Measurements from ENCODE around the gene IL1F10.

Gene IL1F10

DNA sequence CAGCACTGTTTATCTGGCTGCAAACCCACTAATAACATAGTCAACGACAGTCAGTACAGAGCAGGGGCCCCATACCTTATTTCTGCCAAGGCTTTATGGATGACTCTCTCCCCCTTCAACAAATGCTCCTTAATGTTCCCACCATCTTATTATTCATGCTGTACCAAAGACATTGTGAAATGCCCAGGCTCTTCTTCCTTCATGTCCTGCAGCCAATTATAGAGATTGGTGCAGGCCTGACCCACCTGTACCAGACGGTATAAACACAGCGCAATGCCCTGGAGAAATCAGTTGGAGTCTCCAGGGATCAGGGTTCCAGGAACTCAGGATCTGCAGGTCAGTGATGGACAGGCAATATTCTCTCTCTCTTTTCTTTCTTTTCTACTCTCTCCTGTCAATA is at the start of gene IL1F10:
Gene IL1F10 (plus strand): TSS at position 290 of the 400 bp plus-strand sequence. CDS start 4,769 bp downstream, outside the sequence.
- no peak for DNase-seq (ENCODE audit: low read depth in 3 of 3, low spot score in 1 of 3)

- DNase-seq (ENCODE audit: low read depth in 3 of 3, low spot score in 1 of 3) = no peak
Measured at GRCh38 chr2:113018509-113018908, 49.3 kb upstream of the IL1F10 start.

DNA sequence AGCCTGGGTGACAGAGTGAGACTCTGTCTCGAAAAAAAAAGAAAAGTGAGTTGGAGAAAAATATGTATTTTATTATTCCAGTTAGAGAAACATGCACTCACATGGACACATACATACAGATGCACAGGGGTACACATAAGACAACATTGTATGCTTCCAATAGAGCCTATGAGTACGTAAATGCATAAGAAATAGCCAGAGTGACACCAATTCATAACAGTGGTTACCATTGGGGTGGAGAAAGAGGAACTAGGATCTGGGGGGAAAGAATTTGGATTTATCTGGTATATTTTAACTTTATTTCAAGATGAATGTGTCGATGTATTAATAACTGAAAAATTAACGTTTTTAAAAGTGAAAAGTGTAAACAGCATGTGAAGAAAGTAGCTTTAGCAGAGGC is 46.5 kb upstream of the IL1F10 start:
- no peak for DNase-seq (ENCODE audit: low read depth in 3 of 3, low spot score in 1 of 3)

GRCh38 chr2:113024764-113025163 is 43.0 kb upstream of the IL1F10 start:
- no peak for DNase-seq (ENCODE audit: low read depth in 3 of 3, low spot score in 1 of 3)

DNA sequence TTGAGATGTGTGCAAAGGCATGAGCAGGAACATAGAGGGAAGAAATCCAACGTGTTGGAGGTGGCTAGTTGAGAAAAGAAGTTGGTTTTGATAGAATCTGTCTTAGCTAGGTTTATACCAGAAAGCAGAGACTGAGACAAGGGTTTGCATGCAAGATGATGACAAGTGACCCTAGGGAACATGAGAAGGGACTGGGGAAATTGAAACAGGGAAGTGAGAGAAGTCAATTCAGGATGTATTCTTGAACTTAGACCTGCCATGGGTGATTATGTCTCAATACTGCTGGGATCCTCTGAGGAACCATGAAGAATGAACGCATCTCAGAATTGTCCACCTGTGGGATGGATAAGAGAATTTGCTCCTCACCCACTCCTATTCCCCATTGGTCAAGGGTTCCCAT is 42.0 kb upstream of the IL1F10 start:
- no peak for DNase-seq (ENCODE audit: low read depth in 3 of 3, low spot score in 1 of 3)

- no peak for DNase-seq (ENCODE audit: low read depth in 3 of 3, low spot score in 1 of 3)
Measured at GRCh38 chr2:113027691-113028090, 40.1 kb upstream of the IL1F10 start.

GRCh38 chr2:113028112-113028511 is 39.7 kb upstream of the IL1F10 start:
- DNase-seq (ENCODE audit: low read depth in 3 of 3, low spot score in 1 of 3) = no peak

GRCh38 chr2:113032737-113033136 is 35.0 kb upstream of the IL1F10 start:
- DNase-seq (ENCODE audit: low read depth in 3 of 3, low spot score in 1 of 3) = no peak

DNA sequence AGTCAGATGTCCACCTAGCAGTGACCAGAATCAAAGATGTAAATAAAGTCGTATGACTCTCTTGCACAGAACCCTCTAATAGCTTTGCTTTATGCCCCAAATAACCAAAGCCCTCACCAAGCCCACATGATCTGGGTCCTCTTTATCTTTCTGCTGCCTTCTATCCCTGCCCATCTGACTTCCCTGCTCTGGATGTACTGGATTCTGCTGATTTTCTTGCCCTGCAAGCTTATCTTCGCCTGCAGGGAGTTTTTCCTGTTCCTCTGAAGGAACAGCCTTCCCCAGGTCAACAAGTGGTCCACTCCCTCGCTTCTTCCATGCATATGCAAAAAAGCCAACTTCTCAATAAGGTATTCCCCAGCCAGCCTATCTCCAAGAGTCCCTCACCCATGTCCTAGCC is 33.8 kb upstream of the IL1F10 start:
- no peak for DNase-seq (ENCODE audit: low read depth in 3 of 3, low spot score in 1 of 3)

- DNase-seq (ENCODE audit: low read depth in 3 of 3, low spot score in 1 of 3) = no peak
Measured at GRCh38 chr2:113036763-113037162, 31.0 kb upstream of the IL1F10 start.

GRCh38 chr2:113038291-113038690 is 29.5 kb upstream of the IL1F10 start:
- no peak for DNase-seq (ENCODE audit: low read depth in 3 of 3, low spot score in 1 of 3)

GRCh38 chr2:113039158-113039557 is 28.6 kb upstream of the IL1F10 start:
- DNase-seq (ENCODE audit: low read depth in 3 of 3, low spot score in 1 of 3) = no peak

GRCh38 chr2:113039719-113040118 is 28.1 kb upstream of the IL1F10 start:
- DNase-seq (ENCODE audit: low read depth in 3 of 3, low spot score in 1 of 3) = no peak

GRCh38 chr2:113041871-113042270 is 25.9 kb upstream of the IL1F10 start:
- DNase-seq (ENCODE audit: low read depth in 3 of 3, low spot score in 1 of 3) = no peak

- no peak for DNase-seq (ENCODE audit: low read depth in 3 of 3, low spot score in 1 of 3)
Measured at GRCh38 chr2:113046465-113046864, 21.3 kb upstream of the IL1F10 start.

DNA sequence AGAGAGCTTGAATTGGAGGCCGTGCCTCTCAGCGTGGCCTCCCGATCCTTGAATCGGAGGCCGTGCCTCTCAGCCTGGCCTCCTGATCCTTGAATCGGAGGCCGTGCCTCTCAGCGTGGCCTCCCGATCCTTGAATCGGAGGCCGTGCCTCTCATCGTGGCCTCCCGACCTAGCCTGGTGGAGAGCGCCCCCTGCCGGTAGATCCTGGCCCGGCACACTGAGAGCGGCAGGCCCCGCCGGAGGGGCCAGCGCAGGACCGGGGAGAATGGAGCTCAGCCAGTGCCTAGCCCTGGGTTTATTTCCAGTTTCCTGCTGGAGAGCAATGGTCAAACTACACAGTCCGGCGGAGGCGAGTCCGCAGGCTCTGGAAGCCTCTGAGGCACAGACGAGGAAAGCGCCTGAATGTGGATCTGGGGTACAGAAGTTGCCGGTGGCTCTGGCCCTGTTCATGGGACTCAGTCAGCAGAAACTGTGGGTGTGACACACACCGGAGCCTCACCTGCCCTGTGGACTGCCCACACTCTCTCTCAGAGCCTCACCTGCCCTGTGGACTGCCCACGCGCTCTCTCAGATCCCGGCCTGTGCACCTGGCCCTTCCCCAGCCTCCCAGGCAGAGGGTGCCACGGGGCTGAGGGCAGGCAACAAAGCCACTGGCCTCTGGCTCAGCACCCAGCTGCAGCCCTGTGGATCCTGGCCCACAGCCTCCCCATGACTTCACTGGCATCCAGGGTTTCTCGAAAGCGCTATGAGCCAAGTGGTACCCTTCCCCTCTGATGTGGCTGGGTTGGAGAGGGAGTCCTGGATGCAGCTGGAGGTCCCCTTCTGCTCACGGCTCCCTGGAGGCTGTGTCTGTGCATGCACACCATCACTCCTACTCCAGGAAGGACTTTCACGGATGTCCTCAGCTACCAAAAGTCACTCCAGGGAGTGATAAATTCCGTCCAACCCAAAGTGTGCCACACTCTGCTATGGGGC is 16.6 kb upstream of the IL1F10 start:
- DNase-seq (ENCODE audit: low read depth in 3 of 3, low spot score in 1 of 3) = no peak

DNA sequence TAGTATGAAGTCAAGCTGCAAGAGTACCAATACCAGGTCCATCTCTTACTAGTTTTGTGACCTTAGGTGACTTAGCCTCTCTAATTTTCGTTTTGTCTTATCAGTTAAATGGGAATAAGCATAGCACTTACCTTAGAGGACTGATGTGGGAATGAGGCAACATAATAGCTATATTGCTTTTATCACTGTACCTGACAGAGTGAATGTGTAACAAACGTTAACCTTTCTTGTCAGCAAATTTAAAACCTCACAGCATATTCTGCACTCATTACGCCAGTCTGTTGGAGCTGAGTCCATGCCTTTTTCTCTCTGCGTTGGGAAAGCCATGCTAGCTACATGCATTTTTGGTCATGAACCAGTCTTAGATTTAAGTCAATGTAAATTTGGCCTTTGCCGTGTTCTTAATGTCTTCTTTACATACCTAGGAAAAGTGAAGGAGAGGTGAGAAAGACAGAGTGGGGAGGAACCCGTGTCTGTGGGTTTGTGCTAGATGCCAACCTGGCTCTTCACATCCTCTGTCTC is 15.3 kb upstream of the IL1F10 start, which contains the start of gene IL36B:
Gene IL36B (minus strand): TSS at position 472 of the 522 bp plus-strand sequence.
- DNase-seq (ENCODE audit: low read depth in 3 of 3, low spot score in 1 of 3) = no peak

GRCh38 chr2:113053666-113054065 is 14.1 kb upstream of the IL1F10 start:
- no peak for DNase-seq (ENCODE audit: low read depth in 3 of 3, low spot score in 1 of 3)

GRCh38 chr2:113054066-113054465 is 13.7 kb upstream of the IL1F10 start:
- DNase-seq (ENCODE audit: low read depth in 3 of 3, low spot score in 1 of 3) = no peak

DNA sequence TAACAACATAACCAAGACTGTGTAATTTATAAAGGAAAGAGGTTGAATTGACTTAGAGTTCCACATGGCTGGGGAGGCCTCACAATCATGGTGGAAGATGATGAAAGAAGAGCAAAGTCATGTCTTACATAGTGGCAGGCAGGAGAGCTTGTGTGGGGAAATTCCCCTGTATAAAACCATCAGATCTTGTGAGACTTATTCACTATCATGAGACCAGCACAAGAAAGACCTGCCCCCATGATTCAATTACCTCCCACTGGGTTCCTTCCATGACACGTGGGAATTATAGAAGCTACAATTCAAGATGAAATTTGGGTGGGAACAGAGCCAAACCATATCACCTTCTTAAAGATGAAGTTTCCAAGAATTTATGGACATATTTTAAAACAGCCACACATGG is 11.2 kb upstream of the IL1F10 start:
- DNase-seq (ENCODE audit: low read depth in 3 of 3, low spot score in 1 of 3) = no peak

GRCh38 chr2:113057117-113057516 is 10.7 kb upstream of the IL1F10 start:
- DNase-seq (ENCODE audit: low read depth in 3 of 3, low spot score in 1 of 3) = no peak

GRCh38 chr2:113058411-113058994 is 9.3 kb upstream of the IL1F10 start:
- no peak for DNase-seq (ENCODE audit: low read depth in 3 of 3, low spot score in 1 of 3)
